HCT116 (cell line): ENCODE results near the gene FILIP1.

Source experiments
- CEBPB ChIP-seq: IDR thresholded peaks from 2 replicates; pipeline ENCODE4 v1.6.1; 2012; ENCODE audit warnings: low read depth
- EZH2 ChIP-seq: fragments of 200-600 bp; sonication (generic); IDR thresholded peaks from 2 replicates; pipeline ENCODE4 v1.6.1; 2017; ENCODE audit warnings: antibody characterized with exemption, mixed run types
- FOSL1 ChIP-seq: IDR thresholded peaks from 2 replicates; pipeline ENCODE4 v1.6.1; 2012; ENCODE audit warnings: low read depth
- JUND ChIP-seq: IDR thresholded peaks from 2 replicates; pipeline ENCODE4 v1.6.1; 2012
- POLR2A ChIP-seq: IDR thresholded peaks from 2 replicates; pipeline ENCODE4 v1.7.0; 2011; ENCODE audit warnings: borderline replicate concordance; ENCODE audit not compliant: insufficient read depth, insufficient read length; ENCODE audit errors: extremely low read depth
- POLR2AphosphoS5 ChIP-seq: IDR thresholded peaks from 2 replicates; pipeline ENCODE4 v1.6.1; 2011; ENCODE audit warnings: mild to moderate bottlenecking, low read depth, low read length, moderate library complexity
- SIN3A ChIP-seq: IDR thresholded peaks from 2 replicates; pipeline ENCODE4 v1.6.1; 2012; ENCODE audit warnings: low read depth
- TF ChIP-seq, protein P1 (sequence below), 3 experiments: fragments of 200-600 bp in 1 of 3; sonication (generic) in 1 of 3; IDR thresholded peaks in 2 of 3; conservative IDR thresholded peaks in 1 of 3; 2 replicates each; pipeline ENCODE4 v1.5.1; 2012 to 2017; ENCODE audit warnings: low read depth in 2 of 3, low read length in 2 of 3, antibody characterized with exemption in 1 of 3, borderline replicate concordance in 1 of 3, control low read depth in 1 of 3, mild to moderate bottlenecking in 1 of 3, mixed read lengths in 1 of 3, mixed run types in 1 of 3, moderate library complexity in 1 of 3; ENCODE audit not compliant: insufficient read depth in 1 of 3
- TF ChIP-seq, protein P2 (sequence below): IDR thresholded peaks from 2 replicates; pipeline ENCODE4 v1.6.1; 2012
- TF ChIP-seq, protein P3 (sequence below): IDR thresholded peaks from 2 replicates; pipeline ENCODE4 v1.6.1; 2011; ENCODE audit warnings: mild to moderate bottlenecking, low read length, moderate library complexity; ENCODE audit not compliant: insufficient replicate concordance; ENCODE audit errors: extremely low read depth

DNA sequence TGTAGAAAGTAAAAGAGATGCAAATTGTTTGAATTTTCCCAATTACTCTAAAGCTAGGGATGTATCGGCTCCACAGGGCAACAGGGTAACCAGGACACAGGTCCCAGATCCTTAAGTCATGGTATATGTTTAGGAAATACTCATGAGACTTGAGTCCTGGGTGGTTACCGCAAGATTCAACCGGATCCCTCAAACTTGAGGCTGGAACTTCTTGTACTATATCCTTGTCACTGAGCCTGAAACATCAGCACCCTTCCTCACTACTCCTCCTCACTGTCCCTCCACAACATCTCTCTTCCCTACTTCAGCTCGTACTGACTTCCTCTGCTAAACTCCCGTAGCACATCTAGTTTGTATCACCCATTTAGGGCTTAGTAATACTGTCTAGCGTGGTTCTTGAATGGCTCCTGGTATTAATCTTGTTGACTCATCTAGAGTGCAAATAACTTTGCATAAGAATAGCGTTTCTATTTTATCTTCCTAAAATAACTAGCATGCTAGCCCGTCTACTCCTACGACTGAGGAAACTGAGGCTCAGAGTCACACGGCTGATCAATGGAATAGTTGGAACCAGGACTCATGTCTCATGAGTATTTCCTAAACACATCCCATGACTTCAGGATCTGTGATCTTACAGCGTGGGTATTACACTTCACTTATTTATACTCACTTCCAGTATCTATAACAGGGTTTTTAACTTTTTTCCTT lies 72.1 kb downstream of the FILIP1 start:
- TF ChIP-seq, protein P1, sequence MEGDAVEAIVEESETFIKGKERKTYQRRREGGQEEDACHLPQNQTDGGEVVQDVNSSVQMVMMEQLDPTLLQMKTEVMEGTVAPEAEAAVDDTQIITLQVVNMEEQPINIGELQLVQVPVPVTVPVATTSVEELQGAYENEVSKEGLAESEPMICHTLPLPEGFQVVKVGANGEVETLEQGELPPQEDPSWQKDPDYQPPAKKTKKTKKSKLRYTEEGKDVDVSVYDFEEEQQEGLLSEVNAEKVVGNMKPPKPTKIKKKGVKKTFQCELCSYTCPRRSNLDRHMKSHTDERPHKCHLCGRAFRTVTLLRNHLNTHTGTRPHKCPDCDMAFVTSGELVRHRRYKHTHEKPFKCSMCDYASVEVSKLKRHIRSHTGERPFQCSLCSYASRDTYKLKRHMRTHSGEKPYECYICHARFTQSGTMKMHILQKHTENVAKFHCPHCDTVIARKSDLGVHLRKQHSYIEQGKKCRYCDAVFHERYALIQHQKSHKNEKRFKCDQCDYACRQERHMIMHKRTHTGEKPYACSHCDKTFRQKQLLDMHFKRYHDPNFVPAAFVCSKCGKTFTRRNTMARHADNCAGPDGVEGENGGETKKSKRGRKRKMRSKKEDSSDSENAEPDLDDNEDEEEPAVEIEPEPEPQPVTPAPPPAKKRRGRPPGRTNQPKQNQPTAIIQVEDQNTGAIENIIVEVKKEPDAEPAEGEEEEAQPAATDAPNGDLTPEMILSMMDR (IDR thresholded peaks at IDR 0.05 in 2 of 3, conservative IDR thresholded peaks at IDR 0.05 in 1 of 3; ENCODE audit: borderline replicate concordance in 1 of 3, insufficient read depth in 1 of 3, low read depth in 2 of 3, low read length in 2 of 3) = no peak
- no peak for TF ChIP-seq POLR2A
- no peak for TF ChIP-seq SIN3A
- TF ChIP-seq EZH2 = no peak
- TF ChIP-seq, protein P2, sequence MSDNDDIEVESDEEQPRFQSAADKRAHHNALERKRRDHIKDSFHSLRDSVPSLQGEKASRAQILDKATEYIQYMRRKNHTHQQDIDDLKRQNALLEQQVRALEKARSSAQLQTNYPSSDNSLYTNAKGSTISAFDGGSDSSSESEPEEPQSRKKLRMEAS = no peak
- no peak for TF ChIP-seq CEBPB
- TF ChIP-seq, protein P3, sequence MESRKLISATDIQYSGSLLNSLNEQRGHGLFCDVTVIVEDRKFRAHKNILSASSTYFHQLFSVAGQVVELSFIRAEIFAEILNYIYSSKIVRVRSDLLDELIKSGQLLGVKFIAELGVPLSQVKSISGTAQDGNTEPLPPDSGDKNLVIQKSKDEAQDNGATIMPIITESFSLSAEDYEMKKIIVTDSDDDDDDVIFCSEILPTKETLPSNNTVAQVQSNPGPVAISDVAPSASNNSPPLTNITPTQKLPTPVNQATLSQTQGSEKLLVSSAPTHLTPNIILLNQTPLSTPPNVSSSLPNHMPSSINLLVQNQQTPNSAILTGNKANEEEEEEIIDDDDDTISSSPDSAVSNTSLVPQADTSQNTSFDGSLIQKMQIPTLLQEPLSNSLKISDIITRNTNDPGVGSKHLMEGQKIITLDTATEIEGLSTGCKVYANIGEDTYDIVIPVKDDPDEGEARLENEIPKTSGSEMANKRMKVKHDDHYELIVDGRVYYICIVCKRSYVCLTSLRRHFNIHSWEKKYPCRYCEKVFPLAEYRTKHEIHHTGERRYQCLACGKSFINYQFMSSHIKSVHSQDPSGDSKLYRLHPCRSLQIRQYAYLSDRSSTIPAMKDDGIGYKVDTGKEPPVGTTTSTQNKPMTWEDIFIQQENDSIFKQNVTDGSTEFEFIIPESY = no peak
- TF ChIP-seq FOSL1 = no peak
- no peak for TF ChIP-seq POLR2AphosphoS5
- TF ChIP-seq JUND = no peak
